ENCODE data around the gene PPP3CA. TPM values are rescaled to one million over a fixed set of nuclear protein-coding genes. Genes with fewer than 3 reads are reported as not detected.

PPP3CA gene
- total and polyA plus RNA-seq, 11 donors: 5.9 to 32.5 (median 19.3) TPM

DNA sequence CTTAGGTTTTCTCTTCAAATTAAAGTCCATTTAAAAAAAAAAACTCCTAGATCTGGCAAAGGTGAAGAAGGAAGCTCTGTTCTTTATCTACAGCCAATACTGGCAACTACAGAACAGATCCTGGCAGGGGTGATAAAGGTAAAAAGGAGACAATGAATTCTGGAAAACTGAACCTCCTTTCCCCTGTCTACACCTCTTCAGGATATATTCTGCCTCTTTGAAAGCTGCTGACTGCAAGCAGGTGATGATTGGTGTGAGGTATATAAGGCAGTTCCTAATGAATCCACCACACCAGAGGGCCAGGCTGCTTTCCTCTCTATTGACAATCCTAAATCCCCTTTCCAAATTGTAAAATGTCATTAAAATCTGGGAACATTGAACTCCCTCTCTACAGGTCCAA lies 370.1 kb downstream of the PPP3CA start:
- DNase-seq: no peak
- Histone ChIP-seq H3K4me1 (peaks cover 0 to 12% (median 9%) of the 10 kb centered on the region in 12 donors), H3K27me3 (no peaks in the 10 kb centered on the region), H3K27ac (peak overlapping the region in 4 of 12 donors; percentile 2 to 47 (median 24)), H3K9me3 (no peaks in the 10 kb centered on the region), H3K36me3 (no peaks in the 10 kb centered on the region), H3K4me3 (no peak overlapping the region)
- peak in 3 of 4 donors; percentile 15 to 29 (median 20) for ATAC-seq
- TF ChIP-seq, protein P1, sequence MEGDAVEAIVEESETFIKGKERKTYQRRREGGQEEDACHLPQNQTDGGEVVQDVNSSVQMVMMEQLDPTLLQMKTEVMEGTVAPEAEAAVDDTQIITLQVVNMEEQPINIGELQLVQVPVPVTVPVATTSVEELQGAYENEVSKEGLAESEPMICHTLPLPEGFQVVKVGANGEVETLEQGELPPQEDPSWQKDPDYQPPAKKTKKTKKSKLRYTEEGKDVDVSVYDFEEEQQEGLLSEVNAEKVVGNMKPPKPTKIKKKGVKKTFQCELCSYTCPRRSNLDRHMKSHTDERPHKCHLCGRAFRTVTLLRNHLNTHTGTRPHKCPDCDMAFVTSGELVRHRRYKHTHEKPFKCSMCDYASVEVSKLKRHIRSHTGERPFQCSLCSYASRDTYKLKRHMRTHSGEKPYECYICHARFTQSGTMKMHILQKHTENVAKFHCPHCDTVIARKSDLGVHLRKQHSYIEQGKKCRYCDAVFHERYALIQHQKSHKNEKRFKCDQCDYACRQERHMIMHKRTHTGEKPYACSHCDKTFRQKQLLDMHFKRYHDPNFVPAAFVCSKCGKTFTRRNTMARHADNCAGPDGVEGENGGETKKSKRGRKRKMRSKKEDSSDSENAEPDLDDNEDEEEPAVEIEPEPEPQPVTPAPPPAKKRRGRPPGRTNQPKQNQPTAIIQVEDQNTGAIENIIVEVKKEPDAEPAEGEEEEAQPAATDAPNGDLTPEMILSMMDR (IDR thresholded peaks at IDR 0.05): no peak
- TF ChIP-seq POLR2A (IDR thresholded peaks at IDR 0.05): no peak
- intact Hi-C loops (cut with DNase I): no loop called here

MicroRNAs within 50 kb of the gene (microRNA counts, 767-probe panel; counts per million panel counts)
- microRNA hsa-miR-1255a: 0 to 71.6 counts per million in 2 donors

Small RNA genes lying within 50 kb of the gene (microRNA-seq; reads per million reads assigned to microRNA genes)
- gene MIR1255A: 0.62 to 6.9 (median 3.7) reads per million in 4 donors
- gene MIR8066: 0 reads per million in 4 donors
